HG03135 (cell line): ENCODE data around the gene OSBPL7.

Experiments used
- ATAC-seq: cut with Tn5 transposase; IDR thresholded peaks from one replicate; pipeline ENCODE4 v1.9.1; 2021; ENCODE audit warnings: mild to moderate bottlenecking, moderate library complexity; ENCODE audit not compliant: unreplicated experiment

The OSBPL7 gene

GRCh38 chr17:47807421-47807820, 14.2 kb downstream of the OSBPL7 start:
- no peak for ATAC-seq

- no peak for ATAC-seq
Measured at GRCh38 chr17:47806913-47807255, 14.7 kb downstream of the OSBPL7 start.

- ATAC-seq: no peak
Measured at GRCh38 chr17:47806026-47806912, 15.3 kb downstream of the OSBPL7 start.

- no peak for ATAC-seq
Measured at GRCh38 chr17:47804461-47804860, 17.1 kb downstream of the OSBPL7 start.

- no peak for ATAC-seq
Measured at GRCh38 chr17:47803751-47804150, 17.8 kb downstream of the OSBPL7 start.

- ATAC-seq: no peak
Measured at GRCh38 chr17:47803201-47803600, 18.4 kb downstream of the OSBPL7 start.

- no peak for ATAC-seq
Measured at GRCh38 chr17:47802341-47803022, 19.1 kb downstream of the OSBPL7 start.

- no peak for ATAC-seq
Measured at GRCh38 chr17:47801906-47802305, 19.7 kb downstream of the OSBPL7 start.

GRCh38 chr17:47801176-47801765, 20.3 kb downstream of the OSBPL7 start:
- no peak for ATAC-seq

GRCh38 chr17:47800686-47801085, 20.9 kb downstream of the OSBPL7 start:
- no peak for ATAC-seq

- no peak for ATAC-seq
Measured at GRCh38 chr17:47797797-47798196, 23.8 kb downstream of the OSBPL7 start.

GRCh38 chr17:47792979-47793378, 28.6 kb downstream of the OSBPL7 start:
- no peak for ATAC-seq

GRCh38 chr17:47792457-47792856, 29.1 kb downstream of the OSBPL7 start:
- ATAC-seq: no peak

GRCh38 chr17:47791025-47791424, 30.6 kb downstream of the OSBPL7 start:
- no peak for ATAC-seq

- no peak for ATAC-seq
Measured at GRCh38 chr17:47789611-47790561, 31.7 kb downstream of the OSBPL7 start.

GRCh38 chr17:47785538-47786123, 36.0 kb downstream of the OSBPL7 start:
- no peak for ATAC-seq

- ATAC-seq: no peak
Measured at GRCh38 chr17:47781397-47781796, 40.2 kb downstream of the OSBPL7 start.

- no peak for ATAC-seq
Measured at GRCh38 chr17:47778184-47778635, 43.4 kb downstream of the OSBPL7 start.

GRCh38 chr17:47776330-47777197, 45.0 kb downstream of the OSBPL7 start:
- ATAC-seq: no peak
